HG03460 (cell line): ENCODE measurements around the gene PRDM2.

Experiments
- ATAC-seq: cut with Tn5 transposase; IDR thresholded peaks from one replicate; pipeline ENCODE4 v1.9.1; 2021; ENCODE audit not compliant: unreplicated experiment

The PRDM2 gene

DNA sequence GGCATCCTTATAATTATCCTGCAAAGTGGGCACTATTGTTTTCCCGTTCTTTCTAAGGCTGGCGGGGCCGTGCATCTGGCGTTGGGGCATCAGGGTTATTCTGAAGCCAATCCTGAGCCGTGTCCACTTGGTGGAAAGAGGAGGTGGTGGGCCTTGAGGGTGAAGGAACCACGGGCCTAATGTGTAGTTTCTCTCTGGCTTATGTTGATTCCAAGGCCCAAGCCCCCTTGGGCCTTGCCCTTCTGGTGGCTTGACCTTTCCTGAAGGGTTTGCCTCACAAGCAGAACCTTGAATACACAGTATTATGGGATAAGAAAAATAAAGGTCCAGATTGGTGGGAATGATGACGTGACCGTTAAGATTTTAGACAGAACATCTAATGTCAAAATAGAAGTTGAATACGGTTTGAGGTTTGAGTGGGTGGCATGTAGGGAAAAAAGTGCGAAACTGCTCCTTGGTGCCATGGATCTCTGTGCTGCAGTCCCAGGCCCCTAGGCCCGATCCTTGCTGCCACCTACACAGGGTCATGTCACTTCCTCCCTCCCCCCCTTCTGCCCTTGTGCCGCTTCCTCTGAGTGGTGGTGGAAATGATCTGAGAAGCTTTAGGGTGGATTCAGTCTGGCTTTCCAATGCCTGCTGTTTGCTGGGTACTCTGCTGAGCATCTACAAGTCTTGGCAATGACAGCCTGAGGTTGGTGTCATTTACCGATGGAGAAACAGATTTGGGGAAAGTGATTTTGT is 90.5 kb downstream of the PRDM2 start:
- ATAC-seq: no peak

DNA sequence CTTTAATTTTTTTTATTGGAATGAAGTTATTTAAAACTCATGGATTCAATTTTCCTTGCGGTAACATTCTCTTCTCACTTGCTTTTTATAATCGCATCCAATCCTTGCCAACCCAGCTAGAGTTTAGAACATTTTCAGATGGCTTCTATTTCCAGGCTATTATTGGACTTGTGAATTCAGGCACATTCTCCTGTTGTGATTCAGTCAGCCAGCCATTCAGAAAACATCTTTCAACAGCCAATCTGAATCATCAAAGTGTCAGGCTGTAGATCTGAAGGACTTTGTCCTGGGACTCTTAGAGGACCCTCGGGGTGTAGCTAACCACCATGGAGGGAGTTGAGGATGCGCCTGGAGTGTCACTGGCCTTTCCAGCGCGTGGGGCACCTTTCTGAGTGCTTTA is 92.4 kb downstream of the PRDM2 start:
- ATAC-seq: no peak

DNA sequence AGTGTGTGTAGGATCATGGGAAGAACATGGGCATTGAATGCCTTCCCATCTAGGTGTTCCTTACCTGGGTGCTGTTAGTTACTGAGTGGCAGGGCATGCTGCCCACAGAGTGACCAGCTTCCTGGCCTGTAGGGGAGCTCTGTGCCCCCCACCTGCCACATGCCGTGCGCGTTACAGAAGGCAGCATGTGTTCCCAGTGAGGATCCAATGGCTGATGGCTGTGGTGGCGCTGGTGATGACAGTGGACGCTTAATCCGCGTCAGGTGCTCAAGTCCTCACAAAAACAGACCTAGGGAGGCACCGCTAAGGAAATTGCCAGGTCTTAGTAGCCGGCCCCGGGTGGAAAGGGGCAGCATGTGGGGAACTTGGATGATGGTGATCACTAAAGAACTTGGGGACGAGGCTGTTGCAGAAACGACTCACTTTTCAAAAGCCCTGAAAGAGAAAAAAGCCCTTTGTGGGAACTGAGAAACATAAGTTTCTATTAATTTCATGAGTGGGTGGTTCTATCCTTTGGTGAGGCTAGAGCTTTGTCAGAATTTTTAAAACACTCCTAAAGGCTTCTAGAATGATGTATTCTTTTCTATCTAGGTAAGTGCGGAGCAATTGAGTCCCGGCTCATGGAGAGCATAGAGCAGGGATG is 93.2 kb downstream of the PRDM2 start:
- ATAC-seq: no peak

DNA sequence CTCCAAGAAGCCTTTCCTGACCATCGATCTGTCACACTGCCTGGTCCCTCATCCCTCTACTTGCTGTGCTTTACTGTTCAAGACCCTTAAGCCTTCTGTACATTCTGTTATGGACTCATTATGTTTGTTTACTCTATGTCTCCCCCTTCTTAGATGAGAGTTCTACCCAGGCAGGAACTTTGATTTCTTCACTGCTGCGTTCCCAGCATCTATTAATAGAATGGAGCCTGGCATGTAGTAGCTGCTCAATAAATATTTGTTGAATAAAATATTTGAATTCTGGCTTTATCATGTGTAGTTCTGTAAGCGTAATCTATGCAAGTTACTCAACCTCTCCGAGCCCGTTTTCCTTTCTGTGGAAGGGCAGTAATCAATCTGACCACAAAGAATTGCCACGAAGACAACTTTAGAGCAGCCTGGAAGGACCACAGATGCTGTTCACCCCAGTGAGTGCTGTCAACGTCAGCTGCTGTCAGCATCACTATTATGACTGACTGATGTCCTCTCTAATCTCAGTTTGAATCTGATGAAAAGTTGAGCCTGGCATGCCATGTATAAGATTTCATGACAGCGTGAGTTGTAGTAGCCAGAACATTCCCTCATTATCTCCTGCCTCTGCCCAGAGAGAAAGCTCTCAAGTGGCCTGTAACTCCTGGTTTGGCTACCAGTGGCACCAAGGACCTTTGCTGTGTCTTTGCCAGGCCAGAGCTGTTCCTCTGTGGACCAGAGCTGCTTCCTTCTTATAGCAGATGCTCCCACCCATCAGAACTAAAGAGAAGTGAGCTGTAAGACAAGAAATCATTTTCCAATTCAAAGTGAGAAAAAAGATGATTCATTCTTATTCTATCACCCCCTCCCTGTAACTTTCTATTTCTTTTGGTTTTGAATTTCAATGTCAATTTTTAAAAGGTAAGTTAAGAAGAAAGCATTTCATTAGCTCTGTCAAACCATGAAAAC is 94.5 kb downstream of the PRDM2 start:
- ATAC-seq: no peak

DNA sequence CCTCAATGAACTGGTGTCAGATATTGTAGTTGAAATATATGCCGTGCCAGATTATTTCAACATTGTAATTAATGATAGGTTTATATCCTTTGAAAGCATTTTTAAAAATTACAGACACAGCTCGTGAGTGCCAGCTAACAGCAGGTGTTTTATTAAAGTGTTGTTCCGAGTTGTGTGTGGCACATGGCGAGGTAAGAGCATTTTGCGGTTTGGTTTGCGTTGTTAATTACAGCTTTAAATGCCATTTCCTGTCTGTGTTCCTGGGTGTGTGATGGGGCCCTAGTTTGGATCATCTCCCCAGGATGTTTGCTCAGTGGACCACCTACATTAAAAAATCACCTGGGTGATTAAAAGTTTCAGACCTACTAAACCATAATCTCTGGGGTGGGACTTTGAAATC is 97.4 kb downstream of the PRDM2 start:
- ATAC-seq: no peak

DNA sequence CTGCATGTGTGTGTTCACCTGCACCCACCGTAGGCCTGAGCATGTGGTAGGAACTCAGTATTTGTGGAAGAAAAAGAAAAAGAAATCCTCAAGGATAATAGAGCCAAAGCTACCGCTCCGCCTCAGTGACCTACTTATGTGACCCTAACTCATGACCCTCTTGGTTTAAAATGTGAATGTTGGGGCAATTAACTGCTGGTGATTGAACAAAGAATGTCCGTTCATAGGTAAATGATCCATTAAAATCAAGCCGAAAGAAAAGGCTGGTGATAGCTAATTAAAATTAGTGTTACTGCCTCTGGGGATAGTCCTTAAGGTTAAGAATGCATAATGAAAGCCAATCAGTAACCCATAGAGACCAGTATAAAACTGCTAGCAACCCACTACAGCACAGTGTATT is 98.1 kb downstream of the PRDM2 start:
- ATAC-seq: no peak

DNA sequence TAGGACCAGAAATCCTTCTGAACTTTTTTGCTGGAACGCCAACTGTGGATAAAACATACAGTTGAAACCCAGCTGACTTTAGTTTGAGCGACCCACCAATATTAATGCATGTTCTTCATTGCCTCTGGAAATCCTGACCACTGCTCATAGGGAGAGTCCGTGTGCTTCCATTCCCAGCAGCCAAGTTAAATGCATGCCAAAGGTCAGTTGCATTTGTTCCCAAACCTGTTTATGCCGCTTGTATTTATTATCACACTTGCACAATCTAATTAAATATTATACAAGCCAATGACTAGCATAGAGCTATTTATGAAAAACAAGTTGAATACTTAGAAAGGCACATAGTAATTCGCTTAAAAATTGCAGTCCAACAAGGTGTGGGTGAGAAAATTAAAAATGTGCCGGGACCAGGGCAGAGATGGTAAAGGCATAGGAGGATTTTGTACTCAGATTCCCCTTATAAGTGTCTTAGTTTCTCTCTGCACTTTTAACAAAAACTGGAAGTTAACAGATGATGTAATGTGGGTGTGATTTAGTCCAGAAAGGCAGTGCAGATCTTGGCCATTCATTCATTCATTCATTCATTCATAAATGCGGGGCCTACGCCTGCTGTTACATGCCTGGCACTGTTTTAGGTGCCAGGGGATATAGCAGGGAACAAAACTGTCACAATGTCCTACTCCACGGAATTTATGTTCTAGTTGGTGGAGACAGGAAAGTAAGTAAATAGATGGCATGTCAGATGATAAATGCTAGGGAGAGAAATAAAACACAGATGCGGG is 99.7 kb downstream of the PRDM2 start:
- no peak for ATAC-seq

DNA sequence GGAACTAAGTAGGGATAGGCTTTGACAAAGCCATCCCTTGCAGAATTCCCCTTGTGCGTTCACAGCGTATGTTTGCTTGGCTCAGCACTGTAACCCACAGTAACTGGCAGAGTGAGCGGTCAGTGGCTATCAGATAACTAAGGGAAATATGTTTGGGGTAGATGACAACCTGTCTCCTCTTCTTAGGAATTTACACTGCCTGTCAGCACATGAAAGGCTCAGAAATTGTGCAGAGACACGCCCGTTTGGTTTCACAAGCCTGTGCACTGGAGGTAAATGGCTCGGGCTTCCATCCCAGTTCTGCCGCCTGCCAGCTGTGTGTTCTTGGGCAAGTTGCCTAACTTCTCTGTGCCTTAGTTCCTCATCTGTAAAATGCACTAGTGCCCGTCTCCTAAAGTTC is 101.2 kb downstream of the PRDM2 start:
- ATAC-seq: no peak

DNA sequence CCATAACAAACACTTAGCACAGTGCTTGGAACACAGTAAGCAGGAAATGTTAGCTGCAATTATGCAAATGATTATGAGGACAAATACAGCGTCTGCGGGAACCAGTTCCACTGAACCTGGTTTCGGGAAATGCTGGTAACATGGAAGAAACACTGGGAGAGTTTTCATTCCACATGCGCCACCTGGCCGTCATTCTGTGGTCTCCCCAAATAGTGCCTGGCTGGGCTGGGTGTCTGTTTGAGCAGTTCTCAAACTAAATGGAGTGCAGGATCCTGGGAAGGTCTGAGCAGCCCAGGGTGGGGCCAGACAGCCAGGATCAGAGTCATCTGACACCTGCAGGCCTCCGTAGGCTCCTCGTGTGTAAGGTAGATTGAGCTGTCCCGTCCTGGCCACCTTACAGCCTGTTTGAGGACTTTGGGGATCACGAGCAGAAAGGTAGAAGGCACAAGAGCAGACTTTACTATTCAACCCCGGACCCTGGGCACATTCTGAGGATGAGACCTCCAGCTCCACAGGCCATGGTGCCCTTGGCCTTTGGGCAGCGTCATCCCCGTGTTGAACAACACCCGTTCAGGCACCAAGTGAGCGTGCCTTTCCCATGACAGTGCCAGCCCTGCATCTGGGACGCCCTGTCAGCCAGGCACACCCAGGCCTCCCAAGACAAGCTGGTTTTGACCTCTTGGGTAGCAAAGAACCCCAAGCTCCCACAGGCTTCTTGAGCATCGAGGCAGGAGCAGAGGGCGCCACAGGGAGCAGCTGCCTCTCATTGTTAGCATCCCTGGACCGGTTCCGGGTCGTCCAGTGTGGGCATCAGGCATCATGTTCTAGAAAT is 101.9 kb downstream of the PRDM2 start:
- no peak for ATAC-seq

DNA sequence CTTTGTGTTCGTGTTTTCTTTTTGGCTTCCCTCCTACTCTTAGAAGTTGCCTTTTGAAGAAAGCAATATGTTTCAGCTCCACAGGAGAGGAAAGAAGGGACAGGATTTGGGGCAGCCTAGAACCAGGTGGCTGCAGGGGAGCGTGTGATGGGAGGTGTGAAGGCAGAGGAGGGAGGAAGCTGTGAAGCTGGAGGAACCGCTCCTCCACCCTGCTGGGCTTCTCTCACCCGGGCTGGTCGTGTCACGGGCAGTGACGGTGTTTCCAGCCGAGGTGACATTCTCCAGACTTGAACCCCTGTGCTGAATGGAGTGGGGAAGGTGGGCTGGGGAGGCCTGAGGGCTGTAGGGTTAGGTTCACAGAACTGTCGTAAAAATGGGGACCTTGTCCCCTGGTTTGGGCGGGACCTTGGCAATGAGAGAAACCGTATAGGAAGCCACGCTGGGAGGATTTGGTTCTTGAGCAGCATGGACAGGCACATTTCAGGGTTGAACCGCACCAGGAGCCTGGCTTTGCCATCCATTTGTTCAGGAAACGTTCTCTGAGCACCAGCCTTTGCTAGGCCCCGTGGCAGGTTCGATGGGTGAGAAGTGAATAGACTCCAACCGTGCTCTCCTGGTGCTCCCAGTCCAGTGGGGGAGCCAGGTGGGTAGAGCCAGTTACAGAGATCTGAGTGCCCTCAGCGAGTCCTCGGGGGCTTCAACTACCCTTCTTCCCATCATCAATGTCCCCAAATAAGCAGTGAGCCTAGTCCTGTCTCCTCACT is 103.0 kb downstream of the PRDM2 start:
- no peak for ATAC-seq

DNA sequence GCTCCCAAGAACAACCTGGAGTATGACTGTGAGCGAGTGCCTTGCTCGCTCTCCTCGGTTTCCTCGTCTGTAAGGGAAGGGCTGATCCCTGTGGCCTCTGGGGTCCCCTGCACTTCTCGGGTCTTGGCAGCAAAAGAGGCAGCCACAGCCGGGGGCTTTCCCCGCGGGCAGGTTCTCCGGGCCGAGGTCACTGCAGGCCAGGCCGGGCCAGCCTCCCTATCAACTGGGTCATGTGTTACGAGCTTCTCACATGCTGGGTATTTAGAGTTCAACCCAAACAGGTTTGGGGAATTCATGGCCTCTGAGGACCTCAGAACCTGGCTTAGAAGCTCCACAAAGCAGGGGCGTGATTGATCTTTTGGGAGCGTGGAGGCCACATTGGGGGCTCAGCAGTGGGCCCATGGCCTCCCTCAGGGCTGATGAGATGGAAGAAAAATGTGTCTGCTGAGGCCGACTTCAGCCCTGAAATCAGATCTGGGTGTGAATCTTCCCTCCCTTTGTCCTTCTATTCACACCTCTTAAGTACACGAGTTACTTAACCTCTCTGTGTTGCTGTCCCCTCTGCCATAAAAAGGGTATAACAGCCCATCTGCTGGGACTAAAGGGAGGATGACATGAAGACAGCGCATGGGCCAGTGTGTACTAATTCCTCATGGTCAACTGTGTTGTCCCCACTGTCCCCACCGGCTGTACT is 103.7 kb downstream of the PRDM2 start:
- ATAC-seq: no peak

DNA sequence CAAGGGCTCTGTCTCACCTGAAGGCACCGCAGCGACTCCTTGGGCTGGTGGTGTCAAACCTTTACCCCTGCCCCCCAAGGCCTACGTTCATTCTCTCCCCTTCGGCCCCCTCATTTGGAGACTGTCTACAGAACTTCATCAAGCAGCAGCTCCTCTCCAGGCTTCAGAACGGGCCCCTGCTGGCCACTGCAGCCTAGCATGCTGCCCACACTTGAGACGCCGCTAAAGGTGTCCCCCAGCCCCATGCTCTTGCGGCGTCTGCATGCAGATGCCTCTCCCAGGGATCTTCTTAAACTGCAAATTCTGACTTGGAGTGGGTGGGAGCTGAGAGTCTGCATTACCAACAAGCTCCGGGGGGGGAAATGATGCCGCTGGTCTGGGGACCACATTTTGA is 104.2 kb downstream of the PRDM2 start:
- ATAC-seq: no peak

DNA sequence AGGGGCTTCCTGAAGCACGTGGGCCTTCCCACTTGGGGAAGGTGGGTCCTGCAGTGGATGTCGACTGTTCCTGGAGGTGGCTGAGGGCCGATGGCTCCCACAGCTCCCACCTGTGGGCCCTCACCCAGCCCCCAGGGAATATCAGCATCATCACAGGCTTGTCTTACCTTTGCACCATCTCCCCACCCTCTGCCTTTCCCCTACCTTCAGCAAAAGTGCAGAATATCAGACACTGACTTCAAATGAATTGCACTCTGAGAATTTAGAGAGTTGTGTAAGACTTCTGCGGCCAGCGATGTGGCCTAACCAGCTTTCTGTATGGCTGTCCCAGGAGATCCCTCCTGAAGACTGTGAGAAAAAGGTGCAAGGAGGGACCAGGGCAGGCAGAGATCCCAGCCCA is 105.4 kb downstream of the PRDM2 start:
- ATAC-seq: no peak

DNA sequence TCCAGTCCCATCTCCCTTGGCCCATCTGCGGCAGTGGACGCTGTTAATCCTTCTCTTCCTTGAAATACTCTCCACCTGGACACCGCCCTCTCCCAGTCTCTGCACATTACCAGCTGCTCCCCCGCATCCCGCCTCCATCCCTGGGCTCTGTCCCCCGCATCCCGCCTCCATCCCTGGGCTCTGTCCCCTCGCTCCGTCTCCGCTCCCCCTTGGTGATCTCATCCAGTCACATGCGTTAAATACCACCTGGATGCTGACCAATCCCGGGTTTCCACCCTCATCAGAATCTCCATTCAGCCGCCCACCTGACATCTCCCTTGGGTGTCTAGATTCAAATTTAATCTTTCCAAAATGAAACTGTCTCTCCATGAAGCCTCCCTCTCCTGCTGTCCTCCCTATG is 106.1 kb downstream of the PRDM2 start:
- no peak for ATAC-seq

DNA sequence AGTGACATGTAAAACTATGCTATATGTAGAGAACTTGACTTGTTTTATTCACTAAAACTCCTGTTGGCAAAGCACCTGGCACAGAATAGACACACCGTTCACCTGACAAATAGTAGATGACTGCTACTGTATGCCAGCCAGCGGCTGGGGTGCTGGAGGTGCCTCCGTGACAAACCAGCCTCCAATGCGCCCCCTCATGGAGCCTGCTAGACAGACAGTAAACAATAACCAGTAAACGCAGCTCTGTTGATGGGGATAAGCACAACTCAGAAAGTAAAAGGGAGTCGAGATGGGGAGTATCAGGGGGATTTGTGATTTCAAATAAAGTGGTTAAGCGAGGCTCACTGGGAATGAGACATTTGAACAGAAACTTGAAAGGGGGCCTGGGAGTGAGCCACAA is 107.2 kb downstream of the PRDM2 start:
- no peak for ATAC-seq

DNA sequence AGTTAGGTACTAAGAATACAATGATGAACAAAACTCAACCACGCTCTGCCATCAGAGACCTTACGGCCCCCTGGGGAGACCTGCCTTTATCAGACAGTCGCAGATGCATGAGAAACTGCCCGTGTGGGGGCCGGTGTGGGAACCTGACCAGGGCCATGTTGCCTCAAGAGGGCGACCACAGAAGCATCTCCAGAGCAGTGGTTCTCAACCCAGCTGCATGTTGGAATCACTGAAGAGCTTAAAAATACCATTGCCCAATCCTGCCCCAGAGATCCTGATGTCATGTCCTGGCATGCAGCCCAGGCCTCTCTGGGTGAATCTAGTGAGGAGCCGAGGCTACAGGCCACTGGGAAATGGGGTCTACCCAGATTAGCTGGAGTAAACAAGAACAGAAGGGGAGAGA is 108.7 kb downstream of the PRDM2 start:
- ATAC-seq: no peak

DNA sequence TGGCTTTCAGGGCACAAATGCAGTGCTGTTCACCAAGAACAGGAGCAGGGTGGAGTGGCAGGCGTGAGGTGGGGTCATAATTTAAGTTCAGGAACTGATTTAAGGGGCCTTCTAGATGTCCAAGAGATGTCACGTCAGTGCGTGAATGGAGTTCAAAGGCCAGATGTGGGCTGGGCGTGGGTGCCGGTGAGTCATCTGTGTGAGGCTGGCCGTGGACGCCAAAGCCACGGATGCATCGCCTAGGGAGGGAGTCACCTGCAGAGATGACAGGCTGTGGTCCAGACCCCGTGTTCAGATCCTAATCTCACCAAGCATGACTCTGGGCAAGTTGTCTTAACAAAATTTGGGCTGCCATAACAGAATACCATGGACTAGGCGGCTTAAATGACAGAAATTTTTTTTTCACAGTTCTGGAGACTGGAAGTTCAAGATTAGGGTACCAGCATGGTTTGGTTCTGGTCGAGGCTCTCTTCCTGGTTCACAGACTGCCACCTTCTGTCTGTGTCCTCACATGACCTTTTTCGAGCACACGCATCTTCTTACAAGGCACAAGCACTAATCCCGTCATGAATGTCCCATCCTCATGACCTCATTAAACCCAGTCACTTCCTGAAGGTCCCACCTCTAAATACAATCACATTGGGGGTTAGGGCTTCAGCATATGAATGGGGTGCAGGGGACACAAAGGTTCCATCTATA is 109.6 kb downstream of the PRDM2 start:
- ATAC-seq: no peak
